ENCODE measurements around the gene NT5DC1. TPM values are rescaled to one million over a fixed set of nuclear protein-coding genes. Genes with fewer than 3 reads are reported as not detected.
A peak's percentile ranks its signal among the peaks of the same experiment; 100 is the strongest.

Gene NT5DC1
- polyA plus RNA-seq, 3 donors, result 18.2 to 39.0 (median 28.3) TPM

DNA sequence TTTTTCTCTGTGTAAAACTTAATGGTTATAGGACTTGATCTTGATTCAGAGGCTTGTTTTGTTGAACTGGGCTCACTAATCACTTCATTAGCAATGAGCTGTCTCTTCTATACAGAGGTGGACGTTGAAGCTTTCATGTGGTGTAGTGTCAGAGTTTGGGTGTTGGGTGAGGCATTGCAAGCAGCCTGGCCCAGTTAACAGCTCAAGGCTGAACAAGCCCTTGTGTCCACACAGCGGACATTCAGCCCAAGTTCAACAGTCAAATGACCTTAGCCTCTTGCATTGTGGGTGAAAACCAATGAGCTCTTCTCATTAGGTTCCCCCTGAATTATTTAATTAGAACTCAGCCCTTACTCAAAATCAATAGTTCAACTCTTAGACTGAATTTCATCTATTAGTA is 12.7 kb downstream of the NT5DC1 start:
- no peaks in the 10 kb centered on the region for H3K27me3 ChIP-seq (ENCODE audit: control insufficient read depth in 2 of 2, insufficient read depth in 2 of 2, low read length in 2 of 2)
- no peaks in the 10 kb centered on the region for H4K20me1 ChIP-seq (ENCODE audit: insufficient read depth, low read length)
- Mint-ChIP-seq H3K9me3 (no peaks in the 10 kb centered on the region), H3K36me3 (peaks cover 47 to 55% of the 10 kb centered on the region in 2 donors), H3K27me3 (ENCODE audit: low read depth in 3 of 3) (no peaks in the 10 kb centered on the region), H3K4me3 (no peak overlapping the region), H3K4me1 (no peaks in the 10 kb centered on the region), H3K27ac (no peak overlapping the region)
- H3K4me1 ChIP-seq (ENCODE audit: control insufficient read depth in 1 of 2, insufficient read depth in 2 of 2, low read length in 2 of 2), result no peaks in the 10 kb centered on the region
- H3K9me3 ChIP-seq (replicated peaks in 1 of 2; ENCODE audit: control insufficient read depth in 1 of 2, insufficient read depth in 1 of 2, low read length in 2 of 2), result no peaks in the 10 kb centered on the region
- no peaks in the 10 kb centered on the region for H3K79me2 ChIP-seq (ENCODE audit: insufficient read depth, low read length)
- H3K36me3 ChIP-seq (replicated peaks in 1 of 2; ENCODE audit: control insufficient read depth in 1 of 2, insufficient read depth in 2 of 2, low read length in 2 of 2), result peaks cover 25 to 81% of the 10 kb centered on the region in 2 donors
- H2AFZ ChIP-seq (ENCODE audit: insufficient read depth, low read depth, low read length, poor library complexity, severe bottlenecking), result no peak overlapping the region
- no peak overlapping the region for H3K4me2 ChIP-seq (replicated peaks; ENCODE audit: extremely low read depth, low read length, poor library complexity, severe bottlenecking)
- no peak overlapping the region for H3K9ac ChIP-seq (ENCODE audit: insufficient read depth, low read length, poor library complexity, severe bottlenecking)
- H3K27ac ChIP-seq (ENCODE audit: low read depth in 1 of 2, low read length in 2 of 2), result no peak overlapping the region
- TF ChIP-seq, protein P1, sequence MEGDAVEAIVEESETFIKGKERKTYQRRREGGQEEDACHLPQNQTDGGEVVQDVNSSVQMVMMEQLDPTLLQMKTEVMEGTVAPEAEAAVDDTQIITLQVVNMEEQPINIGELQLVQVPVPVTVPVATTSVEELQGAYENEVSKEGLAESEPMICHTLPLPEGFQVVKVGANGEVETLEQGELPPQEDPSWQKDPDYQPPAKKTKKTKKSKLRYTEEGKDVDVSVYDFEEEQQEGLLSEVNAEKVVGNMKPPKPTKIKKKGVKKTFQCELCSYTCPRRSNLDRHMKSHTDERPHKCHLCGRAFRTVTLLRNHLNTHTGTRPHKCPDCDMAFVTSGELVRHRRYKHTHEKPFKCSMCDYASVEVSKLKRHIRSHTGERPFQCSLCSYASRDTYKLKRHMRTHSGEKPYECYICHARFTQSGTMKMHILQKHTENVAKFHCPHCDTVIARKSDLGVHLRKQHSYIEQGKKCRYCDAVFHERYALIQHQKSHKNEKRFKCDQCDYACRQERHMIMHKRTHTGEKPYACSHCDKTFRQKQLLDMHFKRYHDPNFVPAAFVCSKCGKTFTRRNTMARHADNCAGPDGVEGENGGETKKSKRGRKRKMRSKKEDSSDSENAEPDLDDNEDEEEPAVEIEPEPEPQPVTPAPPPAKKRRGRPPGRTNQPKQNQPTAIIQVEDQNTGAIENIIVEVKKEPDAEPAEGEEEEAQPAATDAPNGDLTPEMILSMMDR (IDR thresholded peaks at IDR 0.05), result no peak
- H3K4me3 ChIP-seq (replicated peaks in 1 of 3; ENCODE audit: low read depth in 2 of 3, low read length in 3 of 3), result no peak overlapping the region
- intact Hi-C loops (cut with micrococcal nuclease), result no loop called here
- no peak for DNase-seq
- no CpG with 5 or more reads among the region's 2 CpGs for WGBS (ENCODE audit: insufficient coverage)

DNA sequence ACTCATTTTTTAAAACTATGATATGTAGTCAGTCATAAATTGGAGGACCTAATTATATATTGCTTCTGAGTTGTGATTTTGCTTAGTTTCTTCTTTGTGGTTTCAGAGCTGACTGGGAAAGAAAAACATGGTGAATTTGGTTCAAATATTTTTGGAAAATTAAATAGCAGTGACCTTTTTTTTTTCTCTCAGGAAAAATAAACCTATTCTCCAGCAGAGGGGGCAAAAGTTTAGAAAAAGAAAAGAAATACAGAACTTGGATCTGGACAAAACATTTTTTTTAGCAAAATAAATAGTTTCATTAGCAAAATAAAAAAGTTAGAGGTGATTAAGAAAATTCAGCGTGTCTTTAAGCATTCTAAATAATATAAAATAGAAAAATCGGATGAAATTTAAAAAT is 15.1 kb downstream of the NT5DC1 start:
- H2AFZ ChIP-seq (ENCODE audit: insufficient read depth, low read depth, low read length, poor library complexity, severe bottlenecking), result no peak overlapping the region
- H3K27ac Mint-ChIP-seq, result no peak overlapping the region
- no peak overlapping the region for H3K27ac ChIP-seq (ENCODE audit: low read depth in 1 of 2, low read length in 2 of 2)
- no peaks in the 10 kb centered on the region for H3K4me1 ChIP-seq (ENCODE audit: control insufficient read depth in 1 of 2, insufficient read depth in 2 of 2, low read length in 2 of 2)
- H3K4me1 Mint-ChIP-seq, result no peaks in the 10 kb centered on the region
- H3K9ac ChIP-seq (ENCODE audit: insufficient read depth, low read length, poor library complexity, severe bottlenecking), result no peak overlapping the region
- no peak overlapping the region for H3K4me3 Mint-ChIP-seq
- H3K27me3 Mint-ChIP-seq (ENCODE audit: low read depth in 3 of 3), result no peaks in the 10 kb centered on the region
- DNase-seq, result no peak
- H3K4me2 ChIP-seq (replicated peaks; ENCODE audit: extremely low read depth, low read length, poor library complexity, severe bottlenecking), result no peak overlapping the region
- H3K4me3 ChIP-seq (replicated peaks in 1 of 3; ENCODE audit: low read depth in 2 of 3, low read length in 3 of 3), result no peak overlapping the region
- no peaks in the 10 kb centered on the region for H3K9me3 ChIP-seq (replicated peaks in 1 of 2; ENCODE audit: control insufficient read depth in 1 of 2, insufficient read depth in 1 of 2, low read length in 2 of 2)
- no peaks in the 10 kb centered on the region for H3K27me3 ChIP-seq (ENCODE audit: control insufficient read depth in 2 of 2, insufficient read depth in 2 of 2, low read length in 2 of 2)
- H3K36me3 Mint-ChIP-seq, result peaks cover 35 to 50% of the 10 kb centered on the region in 2 donors
- no peaks in the 10 kb centered on the region for H4K20me1 ChIP-seq (ENCODE audit: insufficient read depth, low read length)
- H3K9me3 Mint-ChIP-seq, result no peaks in the 10 kb centered on the region
- TF ChIP-seq, protein P1 (IDR thresholded peaks at IDR 0.05), result peak; percentile 29
- H3K79me2 ChIP-seq (ENCODE audit: insufficient read depth, low read length), result no peaks in the 10 kb centered on the region
- intact Hi-C loops (cut with micrococcal nuclease), result no loop called here
- no CpG with 5 or more reads among the region's 2 CpGs for WGBS (ENCODE audit: insufficient coverage)
- peaks cover 10 to 76% of the 10 kb centered on the region in 2 donors for H3K36me3 ChIP-seq (replicated peaks in 1 of 2; ENCODE audit: control insufficient read depth in 1 of 2, insufficient read depth in 2 of 2, low read length in 2 of 2)
